ENCODE data around the gene ZKSCAN3.
"Not testable (repeated sequence)": the region's sequence is repeated elsewhere in the genome, so short reads cannot be mapped to it uniquely, and the experiment has no call there.

ZKSCAN3 gene

GRCh38 chr6:28371280-28371679 is 21.5 kb downstream of the ZKSCAN3 start:
- DNase-seq (ENCODE audit: low read depth in 2 of 3, low spot score in 2 of 3) = no peak

DNA sequence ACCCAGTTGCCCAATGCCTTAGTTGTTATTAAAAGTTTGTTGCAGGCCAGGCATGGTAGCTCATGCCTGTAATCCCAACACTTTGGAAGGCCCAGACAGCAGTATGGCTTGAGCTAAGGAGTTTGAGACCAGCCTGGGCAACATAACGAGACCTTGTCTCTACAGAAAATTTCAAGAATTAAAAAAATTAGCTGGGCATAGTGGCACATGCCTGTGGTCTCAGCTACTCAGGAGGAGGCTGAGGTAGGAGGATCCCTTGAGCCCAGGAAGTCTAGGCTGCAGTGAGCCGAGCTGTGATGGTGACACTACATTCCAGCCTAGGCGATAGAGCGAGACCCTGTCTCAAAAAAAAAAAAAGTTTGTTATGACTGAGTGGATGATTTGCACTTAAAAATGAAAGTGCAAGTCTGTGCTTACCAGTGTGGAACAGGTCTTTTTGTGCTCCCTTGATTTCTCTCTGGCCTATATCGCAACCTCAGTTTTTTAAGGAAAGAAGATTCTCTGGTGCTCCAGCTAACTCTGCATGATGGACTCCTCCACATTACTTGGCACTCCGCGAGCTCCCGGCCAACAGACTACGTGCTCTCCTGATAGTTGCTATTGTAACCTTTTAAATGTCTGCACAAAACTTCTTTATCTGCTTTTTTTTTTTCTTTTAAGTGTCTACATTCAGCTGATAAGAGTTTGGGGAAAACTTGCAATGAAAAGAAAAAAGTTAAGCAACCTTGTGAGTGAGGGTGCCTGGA is 22.1 kb downstream of the ZKSCAN3 start:
- no peak for DNase-seq (ENCODE audit: low read depth in 2 of 3, low spot score in 2 of 3)

- no peak for DNase-seq (ENCODE audit: low read depth in 2 of 3, low spot score in 2 of 3)
Observed at GRCh38 chr6:28373925-28374324, 24.2 kb downstream of the ZKSCAN3 start.

DNA sequence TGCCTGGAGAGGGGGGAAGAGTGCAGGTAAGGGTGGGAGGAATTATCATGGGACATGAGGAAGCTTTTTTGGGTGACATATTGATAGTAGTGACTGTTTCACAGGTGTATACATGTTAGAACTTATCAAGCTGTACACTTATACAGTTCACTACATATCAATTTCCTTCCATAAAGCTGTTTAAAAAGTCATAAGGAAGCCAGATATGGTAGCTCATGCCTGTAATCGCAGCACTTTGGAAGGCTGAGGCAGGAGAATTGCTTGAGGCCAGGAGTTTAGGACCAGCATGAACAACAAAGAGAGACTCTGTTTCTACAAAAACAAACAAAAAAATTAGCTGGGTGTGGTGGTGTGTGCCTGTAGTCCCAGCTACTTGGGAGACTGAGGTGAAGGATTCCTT is 28.1 kb downstream of the ZKSCAN3 start:
- DNase-seq (ENCODE audit: low read depth in 2 of 3, low spot score in 2 of 3) = no peak

DNA sequence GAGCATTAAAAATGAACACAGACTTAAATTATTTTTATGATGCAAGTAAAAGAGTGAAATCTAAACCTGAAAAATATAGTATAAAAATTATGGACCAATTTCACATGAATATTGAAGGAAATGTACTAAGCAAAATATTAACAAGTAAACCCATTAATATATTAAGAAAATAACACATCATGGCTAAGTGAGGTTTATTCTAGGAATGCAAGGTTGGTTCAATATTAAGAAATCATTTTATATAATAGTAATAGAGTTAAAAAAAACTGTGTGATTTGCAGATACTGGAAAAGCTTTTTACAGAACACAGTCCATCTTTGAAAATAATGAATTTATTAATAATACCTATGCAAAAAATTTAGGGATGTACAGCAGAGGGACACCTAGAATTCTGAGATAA is 28.9 kb downstream of the ZKSCAN3 start:
- DNase-seq (ENCODE audit: low read depth in 2 of 3, low spot score in 2 of 3) = no peak

DNA sequence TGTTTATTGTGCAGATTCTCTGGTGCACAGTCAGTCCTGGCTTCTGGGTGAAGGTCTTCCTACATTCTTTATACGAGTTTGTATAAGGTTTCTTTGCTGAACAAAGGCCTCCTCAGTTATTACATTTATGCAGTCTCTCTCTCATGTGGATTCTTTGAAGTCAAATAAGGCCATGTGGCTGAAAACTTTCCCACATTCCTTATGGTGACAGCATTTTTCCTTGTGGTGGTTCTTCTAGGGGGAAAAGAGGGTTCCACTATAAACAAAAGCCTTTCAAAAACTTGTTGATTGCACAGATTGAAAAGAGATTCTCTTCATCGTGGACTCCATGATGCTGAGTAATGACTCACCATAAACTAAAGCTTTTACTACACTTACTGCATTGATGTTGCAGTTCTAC is 30.6 kb downstream of the ZKSCAN3 start:
- DNase-seq (ENCODE audit: low read depth in 2 of 3, low spot score in 2 of 3) = no peak

GRCh38 chr6:28383235-28384142 is 33.7 kb downstream of the ZKSCAN3 start:
- peak in 2 of 3 experiments; percentile 5 to 17 for DNase-seq (ENCODE audit: low read depth in 2 of 3, low spot score in 2 of 3)

DNA sequence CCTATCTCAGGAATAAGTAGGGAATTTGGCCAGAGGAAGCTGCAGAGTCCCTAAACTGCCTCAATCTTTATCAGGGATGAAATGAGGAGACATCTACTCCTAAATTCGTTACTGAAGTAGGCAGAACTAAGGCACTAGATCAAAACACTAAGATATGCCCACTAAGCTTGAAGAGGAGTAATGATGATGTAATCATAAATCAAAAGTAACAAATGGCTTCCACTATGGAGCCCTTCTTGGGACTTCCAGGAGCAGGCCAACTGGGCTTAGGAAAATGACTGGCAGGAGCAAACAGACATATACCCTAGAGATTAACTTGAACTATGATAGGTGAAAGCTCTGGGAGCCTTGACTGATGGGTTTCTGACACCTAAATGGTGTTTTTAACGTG is 34.4 kb downstream of the ZKSCAN3 start:
- no peak for DNase-seq (ENCODE audit: low read depth in 2 of 3, low spot score in 2 of 3)

GRCh38 chr6:28390688-28391087 is 40.9 kb downstream of the ZKSCAN3 start:
- DNase-seq (ENCODE audit: low read depth in 2 of 3, low spot score in 2 of 3) = no peak

DNA sequence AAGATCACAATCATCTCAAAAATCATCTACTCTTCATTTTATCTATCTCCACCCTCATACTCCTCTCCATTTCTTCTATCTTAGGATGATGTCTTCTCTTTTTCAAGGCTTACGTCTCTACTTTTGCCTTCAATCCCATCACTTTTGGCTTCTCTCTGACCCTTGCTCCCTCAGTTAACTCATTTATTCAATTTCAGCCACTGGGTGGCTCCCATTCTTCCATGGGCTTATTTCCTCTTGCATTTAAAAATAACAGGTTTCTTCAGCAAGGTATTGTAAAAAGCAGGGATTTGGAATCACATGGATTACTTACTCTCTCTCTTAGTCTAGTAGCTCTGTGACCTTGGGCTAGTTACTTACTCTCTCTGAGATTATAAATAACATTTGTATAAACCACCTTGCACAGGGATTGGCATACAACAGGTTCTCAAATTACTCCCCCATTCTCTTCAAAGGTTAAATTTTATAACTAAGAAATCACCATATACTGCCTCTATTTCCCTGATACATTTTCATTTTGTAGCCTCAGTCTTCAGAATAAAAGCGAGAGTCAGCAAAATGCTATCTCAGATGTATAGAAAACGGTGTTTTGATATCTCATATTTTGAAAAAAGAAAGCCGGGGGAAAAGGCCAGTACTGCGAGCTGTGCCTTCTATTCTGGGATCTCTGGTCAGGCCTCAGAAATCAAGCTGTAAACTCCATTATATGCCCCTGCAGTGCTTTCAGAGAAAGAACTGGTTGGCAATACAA is 44.3 kb downstream of the ZKSCAN3 start:
- DNase-seq (ENCODE audit: low read depth in 2 of 3, low spot score in 2 of 3) = no peak

DNA sequence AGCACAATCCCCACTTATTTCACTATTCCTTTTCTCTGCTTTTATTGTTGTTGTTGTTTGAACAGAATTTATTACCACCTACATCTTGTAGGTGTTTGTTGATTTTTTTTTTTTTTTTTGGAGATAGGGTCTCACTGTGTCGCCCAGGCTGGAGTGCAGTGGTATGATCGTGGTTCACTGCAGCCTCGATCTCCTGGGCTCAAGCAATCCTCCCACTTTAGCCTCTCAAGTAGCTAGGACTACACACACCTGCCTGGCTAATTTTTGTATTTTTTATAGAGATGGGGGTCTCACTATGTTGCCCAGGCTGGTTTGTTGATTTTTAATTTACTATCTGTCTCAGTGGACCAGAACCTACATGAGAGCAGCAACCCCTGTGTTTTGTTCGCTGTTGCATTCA is 46.2 kb downstream of the ZKSCAN3 start:
- no peak for DNase-seq (ENCODE audit: low read depth in 2 of 3, low spot score in 2 of 3)

DNA sequence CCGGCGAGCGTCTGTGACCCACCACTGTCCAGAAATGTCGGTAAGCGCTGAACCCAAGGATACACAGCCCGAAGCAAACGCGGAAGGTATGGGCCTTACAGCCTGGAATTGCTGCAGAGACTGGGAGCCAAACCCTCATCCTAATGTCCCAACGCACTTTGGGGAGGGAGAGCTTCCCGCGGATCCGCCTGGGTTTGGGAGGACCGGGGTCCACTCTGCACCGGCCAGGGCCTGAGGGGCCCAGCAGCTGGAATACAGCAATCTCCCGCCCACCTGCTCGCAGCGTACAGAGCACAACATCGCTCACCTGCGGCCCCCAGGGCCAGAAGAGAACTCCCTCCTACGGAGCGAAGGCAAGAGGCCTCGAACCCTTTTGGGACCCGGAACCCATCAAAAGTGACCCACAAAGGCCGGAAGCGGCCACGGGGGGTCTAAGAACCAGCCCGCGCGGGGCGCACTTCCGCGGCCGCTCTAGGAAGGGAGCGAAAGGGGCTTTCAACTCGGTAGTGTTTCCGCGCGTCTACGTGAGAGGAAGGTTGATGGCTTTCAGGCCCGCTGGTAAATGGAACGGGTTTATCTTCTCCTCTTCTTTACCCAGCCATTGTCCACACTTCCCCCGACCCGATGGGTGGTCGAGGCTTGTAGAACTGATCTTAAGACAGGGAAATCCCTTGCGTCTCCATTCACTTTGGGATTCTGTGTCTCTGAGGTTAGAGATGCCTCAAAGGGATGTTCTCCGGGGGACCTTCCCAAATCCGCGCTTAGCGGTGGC is 49.8 kb downstream of the ZKSCAN3 start, which contains the start of gene ZSCAN12:
Gene ZSCAN12 (minus strand): TSS at position 398 of the 772 bp plus-strand sequence. CDS start 1,342 bp downstream, outside the sequence.
- DNase-seq (ENCODE audit: low read depth in 2 of 3, low spot score in 2 of 3) = peak; percentile 62 to 79 (median 71)

DNA sequence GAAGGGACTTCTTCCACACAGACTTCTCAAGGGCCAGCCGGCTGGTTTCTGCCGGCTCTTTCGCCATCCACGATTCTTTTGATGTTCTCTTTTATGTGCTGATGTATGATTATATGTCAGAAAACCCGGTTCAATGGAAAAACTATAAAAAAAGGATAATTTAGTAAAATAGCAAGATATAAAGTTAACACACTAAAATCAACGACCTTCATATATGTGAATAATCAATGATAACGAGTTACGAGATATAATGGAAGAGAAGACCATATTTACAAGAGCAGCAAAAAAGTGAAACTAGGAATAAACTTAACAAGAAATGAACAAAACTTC is 50.3 kb downstream of the ZKSCAN3 start:
- DNase-seq (ENCODE audit: low read depth in 2 of 3, low spot score in 2 of 3) = no peak

DNA sequence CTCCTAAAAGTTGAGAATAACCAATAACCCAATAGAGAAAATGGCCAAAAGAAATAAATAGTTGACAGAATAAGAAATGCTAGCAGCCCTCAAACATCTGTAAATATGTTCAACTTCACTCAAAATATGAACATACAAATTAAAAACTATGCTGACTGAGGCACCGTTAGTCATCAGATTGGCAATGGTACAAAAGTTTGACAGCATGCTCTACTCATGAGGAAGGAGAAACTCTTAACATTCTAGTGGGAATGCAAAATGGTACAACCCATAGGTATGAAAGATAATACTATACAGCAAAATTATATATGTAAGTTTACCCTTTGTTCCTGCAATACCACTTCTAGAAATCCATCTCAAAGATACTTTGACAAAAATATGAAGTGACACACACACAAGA is 51.4 kb downstream of the ZKSCAN3 start:
- DNase-seq (ENCODE audit: low read depth in 2 of 3, low spot score in 2 of 3) = no peak

DNA sequence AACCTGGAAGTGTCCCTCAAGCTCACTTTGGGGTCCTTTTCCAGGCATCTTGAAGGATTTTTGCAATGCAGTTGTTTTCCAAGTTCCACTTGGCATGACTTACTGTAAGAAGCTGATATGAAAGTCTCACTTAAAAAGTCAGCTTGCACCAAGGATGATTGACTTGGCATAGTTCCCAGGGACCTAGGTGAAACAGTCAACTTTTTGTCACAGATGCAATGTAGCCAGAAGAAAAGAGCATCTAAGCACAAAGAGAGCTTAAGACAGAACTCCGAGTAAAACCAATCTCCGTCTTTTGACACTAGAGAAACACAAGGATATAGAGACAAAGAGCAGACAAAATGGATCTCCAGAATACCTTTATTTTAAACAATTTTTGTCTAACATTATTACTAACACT is 52.5 kb downstream of the ZKSCAN3 start:
- DNase-seq (ENCODE audit: low read depth in 2 of 3, low spot score in 2 of 3) = no peak

- not testable (repeated sequence) for DNase-seq (ENCODE audit: low read depth in 2 of 3, low spot score in 2 of 3)
Observed at GRCh38 chr6:28403923-28404322, 54.2 kb downstream of the ZKSCAN3 start.

GRCh38 chr6:28407401-28407800 is 57.7 kb downstream of the ZKSCAN3 start:
- DNase-seq (ENCODE audit: low read depth in 2 of 3, low spot score in 2 of 3) = no peak

- DNase-seq (ENCODE audit: low read depth in 2 of 3, low spot score in 2 of 3) = no peak
Observed at GRCh38 chr6:28408076-28408802, 58.5 kb downstream of the ZKSCAN3 start.

GRCh38 chr6:28410767-28411166 is 61.0 kb downstream of the ZKSCAN3 start:
- DNase-seq (ENCODE audit: low read depth in 2 of 3, low spot score in 2 of 3) = no peak

GRCh38 chr6:28413681-28414080 is 63.9 kb downstream of the ZKSCAN3 start:
- DNase-seq (ENCODE audit: low read depth in 2 of 3, low spot score in 2 of 3) = no peak

All from activated CD8-positive, alpha-beta memory T cell treated with anti-CD3 and anti-CD28 coated beads for 48 hours (primary cell).